ENCODE measurements around the gene ZNF778.

ZNF778 gene

GRCh38 chr16:89278441-89279240 is 61.1 kb downstream of the ZNF778 start:
- FAIRE-seq, result no peak

GRCh38 chr16:89279666-89280481 is 62.4 kb downstream of the ZNF778 start:
- no peak for FAIRE-seq

- no peak for FAIRE-seq
Observed at GRCh38 chr16:89280546-89281188, 63.2 kb downstream of the ZNF778 start.

- FAIRE-seq, result no peak
Observed at GRCh38 chr16:89281189-89281577, 63.7 kb downstream of the ZNF778 start.

GRCh38 chr16:89281829-89282228 is 64.3 kb downstream of the ZNF778 start:
- no peak for FAIRE-seq

GRCh38 chr16:89282523-89282922 is 65.0 kb downstream of the ZNF778 start:
- FAIRE-seq, result no peak

- FAIRE-seq, result no peak
Observed at GRCh38 chr16:89283449-89283848, 65.9 kb downstream of the ZNF778 start.

- FAIRE-seq, result no peak
Observed at GRCh38 chr16:89285381-89285780, 67.9 kb downstream of the ZNF778 start.

- FAIRE-seq, result no peak
Observed at GRCh38 chr16:89286096-89286495, 68.6 kb downstream of the ZNF778 start.
